GM11168 (cell line): ENCODE results near the gene DNM1.
"Not testable (repeated sequence)": the region's sequence is repeated elsewhere in the genome, so short reads cannot be mapped to it uniquely, and the experiment has no call there.

ENCODE experiments used
- in situ Hi-C: fragments of 300-500 bp; cut with MboI; formaldehyde crosslinking; loops from one replicate; pipeline ENCODE4 v1.12.0; 2022; ENCODE audit warnings: low sequenced_read_pairs; ENCODE audit not compliant: unreplicated experiment

Gene DNM1

DNA sequence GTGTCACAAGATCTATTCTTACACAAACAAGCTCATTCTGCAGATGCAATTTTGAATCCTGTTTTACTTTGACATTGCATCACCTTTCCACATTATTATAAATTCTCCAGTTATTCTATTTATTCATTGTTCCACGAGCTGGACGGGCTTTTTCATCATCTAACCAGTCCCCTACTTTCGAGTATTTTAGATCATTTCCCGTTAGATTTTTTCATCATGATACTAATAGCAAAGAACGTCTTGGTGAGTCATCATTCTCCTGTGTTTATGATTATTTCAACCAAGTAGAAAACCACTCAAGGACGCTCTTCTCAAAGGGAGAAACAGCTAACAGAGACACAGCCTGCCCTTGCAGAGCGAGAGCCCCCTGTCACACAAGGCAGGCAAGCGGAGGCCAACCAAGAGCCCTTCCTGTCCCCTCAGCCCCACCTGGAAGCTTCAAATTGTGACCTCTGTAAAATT, 28.0 kb upstream of the DNM1 start:
- in situ Hi-C loops: no loop called here

- in situ Hi-C loops: no loop called here
Measured at GRCh38 chr9:128175726-128176125, 27.5 kb upstream of the DNM1 start.

GRCh38 chr9:128178806-128179431, 24.3 kb upstream of the DNM1 start:
- in situ Hi-C loops: no loop called here

DNA sequence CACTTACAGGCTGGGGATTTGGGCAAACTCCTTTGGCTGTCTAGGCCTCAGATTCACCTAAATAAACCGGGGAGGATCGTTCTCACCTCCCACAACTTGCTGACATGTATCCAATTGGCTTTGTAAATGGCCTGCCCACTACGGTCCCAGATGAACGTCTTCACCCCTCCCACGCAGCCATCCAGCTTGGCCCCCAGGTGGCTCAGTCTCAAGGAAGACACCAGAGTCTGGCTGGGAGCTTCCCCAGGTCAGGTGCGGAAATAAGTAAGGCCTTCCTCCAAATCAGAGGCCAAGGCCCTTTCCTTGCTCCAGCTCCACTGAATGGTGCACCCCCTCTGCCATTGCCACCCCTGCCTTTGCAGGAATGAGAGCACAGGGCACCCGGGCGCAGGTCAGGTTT, 23.2 kb upstream of the DNM1 start:
- in situ Hi-C loops: no loop called here

DNA sequence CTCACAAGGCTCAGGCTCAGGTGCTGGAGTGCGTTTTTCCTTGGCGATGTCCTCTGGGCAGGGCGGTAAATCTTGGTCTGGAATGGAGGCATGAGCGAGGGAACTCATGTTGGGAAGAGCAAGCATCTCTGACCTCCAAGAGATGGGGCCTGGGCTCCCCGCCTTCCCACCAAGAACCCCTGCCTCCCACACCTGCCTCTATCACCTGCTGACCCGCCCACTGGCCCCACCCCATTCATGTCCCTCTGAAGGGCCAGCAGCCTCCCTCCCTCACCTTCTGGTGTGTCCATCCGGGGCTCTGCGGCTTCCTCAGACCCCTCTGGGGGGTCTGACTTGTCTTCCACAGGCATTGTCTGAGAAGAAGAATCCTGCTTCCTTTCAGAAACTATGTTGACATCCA, 22.7 kb upstream of the DNM1 start:
- in situ Hi-C loops: no loop called here

GRCh38 chr9:128181480-128181879, 21.7 kb upstream of the DNM1 start:
- in situ Hi-C loops: not testable (repeated sequence)

DNA sequence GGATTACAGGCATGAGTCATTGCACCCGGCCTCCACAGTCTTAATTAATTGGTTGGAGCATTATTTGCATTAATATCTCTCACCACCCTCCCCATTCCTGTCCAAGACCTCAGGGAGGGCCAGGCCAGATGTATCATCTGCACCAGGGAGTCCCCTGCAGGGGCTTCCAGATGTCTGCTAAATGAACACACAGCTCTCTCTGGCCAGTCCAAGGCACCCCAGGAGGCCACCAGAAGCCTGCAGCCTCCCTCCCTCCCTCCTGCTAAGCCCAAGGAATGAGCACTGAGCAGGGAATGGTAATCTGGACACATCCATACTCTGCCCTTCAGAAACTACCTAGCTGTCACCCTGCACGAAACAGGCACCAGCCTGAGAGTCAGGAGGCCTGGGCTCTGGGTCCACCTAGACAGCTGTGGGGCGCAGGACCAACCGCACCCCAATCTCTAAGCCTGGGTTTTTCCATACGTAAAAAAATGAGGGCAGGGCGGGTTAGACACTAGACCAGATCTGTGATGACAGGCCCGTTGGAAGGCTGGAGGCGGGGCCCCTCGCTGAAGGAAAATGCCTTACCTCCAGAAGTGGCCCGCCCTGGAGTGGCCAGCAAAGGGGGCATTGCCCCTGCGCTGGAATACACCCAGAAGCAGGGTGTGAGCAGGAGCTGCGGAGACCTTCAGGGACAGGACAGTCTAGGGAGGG, 20.1 kb upstream of the DNM1 start:
- in situ Hi-C loops: no loop called here

- in situ Hi-C loops: no loop called here
Measured at GRCh38 chr9:128185979-128186965, 16.9 kb upstream of the DNM1 start.

DNA sequence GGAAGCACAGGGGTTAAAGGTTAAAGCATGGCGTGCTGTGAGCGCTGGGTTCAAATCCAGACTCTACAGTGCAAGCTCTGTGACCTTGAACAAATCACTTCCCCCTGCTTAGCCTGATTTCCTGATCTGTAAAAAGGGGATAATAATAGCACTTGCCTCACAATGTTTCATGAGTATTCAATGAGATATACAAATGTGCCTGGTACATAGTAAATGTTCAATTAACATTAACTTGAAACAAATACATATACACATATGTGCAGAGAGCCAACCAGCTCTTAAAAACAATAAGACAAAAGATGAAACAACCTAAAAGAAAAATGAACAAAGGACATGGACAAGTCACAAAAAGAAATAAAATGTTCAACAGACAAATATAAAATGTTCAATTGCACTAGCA, 15.8 kb upstream of the DNM1 start:
- in situ Hi-C loops: no loop called here

DNA sequence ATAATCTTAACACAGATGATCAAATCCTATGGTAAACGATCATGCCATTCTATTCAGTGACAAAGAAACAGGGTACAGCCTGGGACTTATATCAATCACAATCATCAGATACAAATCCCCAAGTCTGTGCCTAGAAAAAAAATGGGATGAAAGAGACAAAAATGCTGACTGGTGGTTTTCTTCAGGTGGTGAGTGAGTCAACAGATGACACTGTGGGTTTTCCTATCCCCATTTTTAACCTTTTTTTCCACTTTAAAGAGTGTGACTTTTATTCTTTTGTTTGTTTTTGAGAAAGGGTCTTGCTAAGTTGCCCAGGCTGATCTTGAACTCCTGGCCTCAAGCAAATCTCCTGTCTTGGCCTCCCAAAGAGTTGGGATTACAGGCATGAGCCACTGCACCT, 15.0 kb upstream of the DNM1 start:
- in situ Hi-C loops: no loop called here

DNA sequence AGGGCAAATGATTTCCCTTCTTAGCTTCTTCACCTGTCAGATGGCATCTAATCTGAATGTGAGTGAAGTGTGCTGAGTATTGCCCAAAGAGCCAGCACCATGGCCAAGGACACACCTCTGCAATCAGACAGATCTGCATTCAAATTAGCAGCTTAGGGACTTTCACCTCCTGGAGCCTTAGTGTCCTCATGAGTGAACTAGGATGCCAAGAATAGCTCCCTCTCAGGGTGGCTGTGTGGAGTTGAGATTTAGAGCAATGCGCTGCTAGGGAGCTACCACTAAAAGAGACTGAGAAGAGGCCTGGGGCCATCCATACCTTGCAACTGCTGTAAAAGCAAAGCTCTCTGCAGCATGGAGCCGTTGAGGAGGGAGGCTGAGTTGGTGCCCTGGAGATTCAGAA, 13.2 kb upstream of the DNM1 start:
- in situ Hi-C loops: no loop called here

DNA sequence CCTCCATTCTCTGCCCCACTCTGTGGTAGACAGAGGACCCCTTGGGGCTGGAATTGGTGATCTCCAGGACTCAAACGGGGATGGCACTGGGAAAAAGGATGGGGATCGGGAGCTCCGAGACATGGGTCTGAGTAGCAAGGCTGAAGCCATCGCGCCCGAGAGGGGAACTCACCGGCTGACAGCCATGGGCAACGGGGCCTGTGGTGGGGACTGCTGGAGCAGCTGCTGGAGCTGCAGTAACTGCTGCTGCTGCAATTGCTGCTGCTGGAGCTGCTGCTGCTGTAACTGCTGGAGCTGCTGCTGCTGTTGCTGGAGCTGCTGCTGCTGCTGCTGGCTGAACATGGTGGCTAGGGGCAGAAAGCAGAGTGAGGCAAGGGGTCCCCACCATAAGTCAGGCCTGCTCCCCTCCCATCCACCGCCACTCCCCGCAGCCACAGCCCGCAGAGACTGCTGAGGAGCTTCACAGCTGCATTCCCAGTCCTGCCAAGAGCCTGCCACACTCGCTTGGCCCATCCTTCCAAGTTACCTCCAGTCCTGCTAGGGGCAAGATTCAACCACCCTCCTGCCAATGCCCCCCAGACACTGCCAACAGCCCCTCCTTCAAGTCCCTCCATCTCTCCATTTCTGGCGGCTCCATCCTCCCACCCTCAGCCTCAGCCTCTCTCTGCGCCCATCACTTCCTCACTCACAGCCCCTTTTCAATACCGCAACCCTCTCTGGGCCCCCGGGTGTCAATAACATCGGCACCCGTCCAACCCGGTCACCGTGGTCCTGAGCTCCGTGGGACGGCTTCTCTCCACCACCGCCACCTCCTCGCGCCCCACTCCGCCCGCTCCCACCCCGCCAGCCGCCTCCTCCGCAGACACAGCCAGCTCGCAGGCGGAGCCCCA, 12.4 kb upstream of the DNM1 start:
- in situ Hi-C loops: no loop called here

GRCh38 chr9:128191406-128192046, 11.7 kb upstream of the DNM1 start, which contains the start of gene CIZ1:
TSS of gene CIZ1 (minus strand) at chr9:128191572. CDS start at chr9:128190857, 715 bp downstream.
- in situ Hi-C loops: no loop called here

DNA sequence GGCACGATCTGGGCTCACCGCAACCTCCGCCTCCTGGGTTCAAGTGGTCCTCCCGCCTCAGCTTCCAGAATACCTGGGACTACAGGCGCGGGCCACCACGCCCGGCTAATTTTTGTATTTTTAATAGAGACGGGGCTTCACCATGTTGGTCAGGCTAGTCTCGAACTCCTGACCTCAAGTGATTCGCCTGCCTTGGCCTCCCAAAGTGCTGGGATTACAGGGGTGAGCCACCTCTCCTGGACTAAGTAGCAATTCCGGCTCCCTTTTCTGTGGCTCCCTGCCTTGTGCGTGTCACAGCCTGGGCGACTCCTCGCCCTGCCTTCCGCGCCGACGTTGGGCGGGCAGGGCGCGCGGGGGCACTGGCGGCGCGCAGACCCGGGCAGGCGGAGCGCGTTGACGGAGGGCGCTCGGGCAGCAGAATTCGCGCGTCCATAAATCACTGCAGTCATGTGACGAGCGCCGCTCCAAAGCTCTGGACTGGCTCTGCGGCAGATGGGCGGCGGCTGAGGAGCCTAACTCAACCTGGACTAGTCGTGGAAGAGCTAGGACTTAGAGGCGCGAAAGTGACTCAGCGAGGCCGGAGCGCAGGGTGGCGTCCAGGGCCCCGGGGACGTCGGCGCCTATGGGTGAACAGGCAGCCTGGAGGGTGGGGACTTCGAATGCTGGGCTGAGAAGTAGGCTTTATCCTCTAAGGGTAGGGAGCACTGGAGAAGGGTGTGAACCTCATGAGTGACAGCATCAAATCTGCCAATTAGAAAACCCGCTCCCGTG, 10.4 kb upstream of the DNM1 start:
- in situ Hi-C loops: no loop called here

DNA sequence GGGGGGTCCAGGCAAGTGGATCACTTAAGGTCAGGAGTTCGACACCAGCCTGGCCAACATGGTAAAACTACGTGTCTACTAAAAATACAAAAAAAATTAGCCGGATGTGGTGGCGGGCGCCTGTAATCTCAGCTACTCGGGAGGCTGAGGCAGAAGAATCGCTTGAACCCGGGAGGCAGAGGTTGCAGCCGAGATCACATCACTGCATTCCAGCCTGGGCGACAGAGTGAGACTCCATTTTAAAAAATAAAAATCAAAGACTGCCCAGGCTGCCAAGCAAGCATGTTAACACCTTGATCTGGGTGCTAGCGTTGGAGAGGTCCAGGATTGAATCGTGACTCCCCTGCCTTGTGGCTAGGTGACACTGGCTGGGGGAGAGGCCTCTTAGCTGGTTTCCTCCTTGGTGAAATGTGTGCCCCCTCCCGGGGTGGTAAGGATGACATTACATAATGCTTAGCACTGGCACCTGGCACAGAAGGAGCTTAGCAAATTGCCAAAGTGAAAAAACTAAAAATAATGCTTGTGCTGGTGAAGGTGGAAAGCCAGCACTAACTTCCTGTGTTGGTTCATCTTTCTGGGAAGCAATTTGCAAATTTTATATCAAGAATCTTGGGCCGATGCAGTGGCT, 9.6 kb upstream of the DNM1 start:
- in situ Hi-C loops: no loop called here

DNA sequence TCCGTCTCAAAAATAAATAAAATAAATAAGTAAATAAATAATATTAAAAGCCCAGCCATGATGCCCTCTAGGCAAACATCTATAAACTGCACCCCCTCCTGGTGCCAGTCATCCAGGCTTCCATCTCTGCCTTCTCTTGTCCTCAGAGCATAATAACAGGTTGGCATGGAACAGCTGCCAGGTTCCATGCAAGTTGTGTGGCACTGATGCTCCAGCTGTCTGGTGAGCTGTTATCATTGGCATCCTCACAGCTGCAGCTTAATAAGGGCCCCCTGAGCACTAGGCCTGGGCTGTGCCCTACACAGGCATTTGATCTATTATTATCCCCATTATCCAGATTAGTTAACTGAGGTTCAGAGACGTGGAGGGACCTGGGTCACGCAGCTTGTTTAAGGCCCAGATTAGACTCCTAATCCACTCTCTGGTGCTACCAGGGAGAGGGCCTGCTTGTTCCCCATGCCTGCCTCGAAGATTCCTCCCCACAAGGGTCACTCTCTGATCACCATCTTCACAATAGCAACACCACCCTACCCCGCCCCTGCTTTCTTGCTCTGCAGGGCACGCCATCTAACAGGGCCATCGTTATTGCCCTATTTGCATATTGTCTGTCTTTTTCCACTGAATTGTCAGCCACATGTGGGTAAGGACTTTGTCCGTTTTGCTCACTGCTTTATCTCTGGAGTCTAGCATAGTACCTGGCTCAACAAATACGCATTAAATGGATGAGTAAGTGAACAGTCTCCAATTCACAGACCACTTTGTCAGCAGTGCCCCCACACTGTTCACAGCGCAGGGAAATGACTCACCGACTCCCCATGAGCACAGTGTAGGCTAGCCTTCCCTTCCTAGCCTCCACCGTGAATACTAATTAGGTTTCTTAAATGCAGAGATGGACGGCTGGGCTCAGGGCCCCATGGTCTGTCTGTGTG, 1.5 kb upstream of the DNM1 start:
- in situ Hi-C loops: no loop called here

DNA sequence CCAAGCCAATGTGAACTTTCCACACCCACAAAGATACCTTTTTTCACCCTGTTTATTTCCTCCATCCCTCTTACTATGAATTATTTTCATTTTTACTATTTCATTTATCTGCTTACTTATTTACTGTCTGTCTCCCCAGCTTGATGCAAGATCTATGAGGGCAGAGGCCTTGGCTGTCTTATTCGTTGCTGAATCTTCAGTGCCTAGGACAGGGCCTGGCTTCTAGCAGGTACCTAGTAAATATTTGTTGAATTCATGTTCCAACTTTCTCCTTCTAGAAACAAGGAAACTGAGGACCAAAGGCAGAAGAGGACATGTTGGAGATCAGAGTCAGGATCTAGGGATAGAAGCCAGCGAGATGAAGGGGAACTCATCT, 543 bp upstream of the DNM1 start:
- in situ Hi-C loops: no loop called here
